Superior temporal gyrus (tissue), 1 donor: Measurements from ENCODE around the gene KCNK3.
"Not testable (repeated sequence)": the region's sequence is repeated elsewhere in the genome, so short reads cannot be mapped to it uniquely, and the experiment has no call there.

ENCODE experiments used
- DNase-seq: peaks from one replicate; pipeline ENCODE4 v3.0.0-alpha.2; 2016; ENCODE audit errors: extremely low spot score

KCNK3 gene

GRCh38 chr2:26756337-26756736 lies 63.8 kb downstream of the KCNK3 start:
- DNase-seq: no peak

- DNase-seq: no peak
These were observed 65.6 kb downstream of the KCNK3 start for GRCh38 chr2:26757873-26758789.

GRCh38 chr2:26758790-26759321 lies 66.3 kb downstream of the KCNK3 start:
- no peak for DNase-seq

GRCh38 chr2:26759845-26760244 lies 67.3 kb downstream of the KCNK3 start:
- DNase-seq: no peak

- not testable (repeated sequence) for DNase-seq
These were observed 68.5 kb downstream of the KCNK3 start for GRCh38 chr2:26760991-26761390.

- DNase-seq: no peak
These were observed 70.5 kb downstream of the KCNK3 start for GRCh38 chr2:26763019-26763418.

GRCh38 chr2:26764078-26764887 lies 71.8 kb downstream of the KCNK3 start, which contains the start of gene SLC35F6:
SLC35F6 (plus strand) TSS chr2:26764284; CDS start chr2:26764350, 66 bp downstream.
- DNase-seq: peak; percentile 84

- no peak for DNase-seq
These were observed 72.4 kb downstream of the KCNK3 start for GRCh38 chr2:26764906-26765305.

- no peak for DNase-seq
These were observed 73.1 kb downstream of the KCNK3 start for GRCh38 chr2:26765475-26766200.

GRCh38 chr2:26767129-26767528 lies 74.6 kb downstream of the KCNK3 start:
- no peak for DNase-seq

GRCh38 chr2:26767894-26768487 lies 75.5 kb downstream of the KCNK3 start:
- no peak for DNase-seq

GRCh38 chr2:26768759-26769088 lies 76.2 kb downstream of the KCNK3 start:
- no peak for DNase-seq

GRCh38 chr2:26769089-26769761 lies 76.7 kb downstream of the KCNK3 start:
- DNase-seq: peak; percentile 61

- peak; percentile 80 for DNase-seq
These were observed 78.6 kb downstream of the KCNK3 start for GRCh38 chr2:26770986-26771586.

GRCh38 chr2:26772064-26773001 lies 79.8 kb downstream of the KCNK3 start:
- DNase-seq: peak; percentile 89

- no peak for DNase-seq
These were observed 83.8 kb downstream of the KCNK3 start for GRCh38 chr2:26776195-26776800.

- no peak for DNase-seq
These were observed 85.6 kb downstream of the KCNK3 start for GRCh38 chr2:26778098-26778497.

- no peak for DNase-seq
These were observed 86.0 kb downstream of the KCNK3 start for GRCh38 chr2:26778507-26778906.
